Ishikawa (cell line): ENCODE data around the gene SCNN1B.

Source experiments
- CEBPB ChIP-seq: IDR thresholded peaks from 2 replicates; pipeline ENCODE4 v1.6.1; 2012
- CREB1 ChIP-seq: IDR thresholded peaks from 2 replicates; pipeline ENCODE4 v1.6.1; 2012; ENCODE audit warnings: low read depth
- EGR1 ChIP-seq: IDR thresholded peaks from 2 replicates; pipeline ENCODE4 v1.6.1; 2012
- EP300 ChIP-seq: IDR thresholded peaks from 2 replicates; pipeline ENCODE4 v1.6.1; 2012; ENCODE audit warnings: borderline replicate concordance
- FOXM1 ChIP-seq: IDR thresholded peaks from 2 replicates; pipeline ENCODE4 v1.6.1; 2012; ENCODE audit warnings: low read depth, borderline replicate concordance
- NFIC ChIP-seq: IDR thresholded peaks from 2 replicates; pipeline ENCODE4 v1.6.1; 2012
- RAD21 ChIP-seq: IDR thresholded peaks from 2 replicates; pipeline ENCODE4 v1.6.1; 2012; ENCODE audit warnings: low read depth
- TAF1 ChIP-seq: IDR thresholded peaks from 2 replicates; pipeline ENCODE4 v1.6.1; 2012; ENCODE audit warnings: low read depth, mild to moderate bottlenecking
- TCF12 ChIP-seq: IDR thresholded peaks from 2 replicates; pipeline ENCODE4 v1.6.1; 2012; ENCODE audit warnings: low read depth
- TEAD4 ChIP-seq: IDR thresholded peaks from 2 replicates; pipeline ENCODE4 v1.6.1; 2012
- YY1 ChIP-seq: IDR thresholded peaks from 2 replicates; pipeline ENCODE4 v1.6.1; 2012; ENCODE audit warnings: low read depth
- ZBTB7A ChIP-seq: IDR thresholded peaks from 2 replicates; pipeline ENCODE4 v1.6.1; 2012; ENCODE audit warnings: low read depth
- TF ChIP-seq, protein P1 (sequence below): IDR thresholded peaks from 2 replicates; pipeline ENCODE4 v1.6.1; 2012
- TF ChIP-seq, protein P2 (sequence below): IDR thresholded peaks from 2 replicates; pipeline ENCODE4 v1.6.1; 2012; ENCODE audit warnings: low read depth, mild to moderate bottlenecking
- TF ChIP-seq, protein P3 (sequence below): IDR thresholded peaks from 2 replicates; pipeline ENCODE4 v1.6.1; 2012

SCNN1B gene

DNA sequence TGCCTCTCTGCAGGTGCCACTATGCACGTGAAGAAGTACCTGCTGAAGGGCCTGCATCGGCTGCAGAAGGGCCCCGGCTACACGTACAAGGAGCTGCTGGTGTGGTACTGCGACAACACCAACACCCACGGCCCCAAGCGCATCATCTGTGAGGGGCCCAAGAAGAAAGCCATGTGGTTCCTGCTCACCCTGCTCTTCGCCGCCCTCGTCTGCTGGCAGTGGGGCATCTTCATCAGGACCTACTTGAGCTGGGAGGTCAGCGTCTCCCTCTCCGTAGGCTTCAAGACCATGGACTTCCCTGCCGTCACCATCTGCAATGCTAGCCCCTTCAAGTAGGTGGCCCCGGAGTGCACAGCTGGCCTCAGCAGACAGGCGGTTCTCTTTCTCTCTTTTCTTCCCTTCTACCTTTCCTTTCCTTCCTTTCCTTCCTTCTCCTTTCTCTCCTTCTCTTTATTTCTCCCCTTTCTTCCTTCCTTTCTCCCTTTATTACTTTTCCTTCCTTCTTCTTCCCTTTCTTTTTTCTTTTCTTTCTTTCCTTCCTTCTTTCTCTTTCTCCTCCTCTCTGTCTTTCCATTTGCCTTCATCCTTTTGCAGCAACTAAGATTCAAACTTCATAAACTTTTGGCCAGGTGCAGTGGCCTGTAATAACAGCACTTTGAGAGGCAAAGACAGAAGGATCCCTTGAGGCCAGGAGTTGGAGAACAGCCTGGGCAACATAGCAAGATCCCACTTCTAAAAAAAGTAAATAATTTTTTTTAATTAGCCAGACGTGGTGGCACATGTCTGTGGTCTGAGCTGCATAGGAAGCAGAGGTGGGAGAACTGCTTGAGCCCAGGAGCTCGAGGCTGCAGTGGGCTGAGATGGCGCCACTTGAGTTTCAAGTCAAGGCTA, 46.7 kb downstream of the SCNN1B start:
- TF ChIP-seq CEBPB: no peak
- TF ChIP-seq, protein P1, sequence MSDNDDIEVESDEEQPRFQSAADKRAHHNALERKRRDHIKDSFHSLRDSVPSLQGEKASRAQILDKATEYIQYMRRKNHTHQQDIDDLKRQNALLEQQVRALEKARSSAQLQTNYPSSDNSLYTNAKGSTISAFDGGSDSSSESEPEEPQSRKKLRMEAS: no peak
- TF ChIP-seq, protein P2, sequence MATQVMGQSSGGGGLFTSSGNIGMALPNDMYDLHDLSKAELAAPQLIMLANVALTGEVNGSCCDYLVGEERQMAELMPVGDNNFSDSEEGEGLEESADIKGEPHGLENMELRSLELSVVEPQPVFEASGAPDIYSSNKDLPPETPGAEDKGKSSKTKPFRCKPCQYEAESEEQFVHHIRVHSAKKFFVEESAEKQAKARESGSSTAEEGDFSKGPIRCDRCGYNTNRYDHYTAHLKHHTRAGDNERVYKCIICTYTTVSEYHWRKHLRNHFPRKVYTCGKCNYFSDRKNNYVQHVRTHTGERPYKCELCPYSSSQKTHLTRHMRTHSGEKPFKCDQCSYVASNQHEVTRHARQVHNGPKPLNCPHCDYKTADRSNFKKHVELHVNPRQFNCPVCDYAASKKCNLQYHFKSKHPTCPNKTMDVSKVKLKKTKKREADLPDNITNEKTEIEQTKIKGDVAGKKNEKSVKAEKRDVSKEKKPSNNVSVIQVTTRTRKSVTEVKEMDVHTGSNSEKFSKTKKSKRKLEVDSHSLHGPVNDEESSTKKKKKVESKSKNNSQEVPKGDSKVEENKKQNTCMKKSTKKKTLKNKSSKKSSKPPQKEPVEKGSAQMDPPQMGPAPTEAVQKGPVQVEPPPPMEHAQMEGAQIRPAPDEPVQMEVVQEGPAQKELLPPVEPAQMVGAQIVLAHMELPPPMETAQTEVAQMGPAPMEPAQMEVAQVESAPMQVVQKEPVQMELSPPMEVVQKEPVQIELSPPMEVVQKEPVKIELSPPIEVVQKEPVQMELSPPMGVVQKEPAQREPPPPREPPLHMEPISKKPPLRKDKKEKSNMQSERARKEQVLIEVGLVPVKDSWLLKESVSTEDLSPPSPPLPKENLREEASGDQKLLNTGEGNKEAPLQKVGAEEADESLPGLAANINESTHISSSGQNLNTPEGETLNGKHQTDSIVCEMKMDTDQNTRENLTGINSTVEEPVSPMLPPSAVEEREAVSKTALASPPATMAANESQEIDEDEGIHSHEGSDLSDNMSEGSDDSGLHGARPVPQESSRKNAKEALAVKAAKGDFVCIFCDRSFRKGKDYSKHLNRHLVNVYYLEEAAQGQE: no peak
- no peak for TF ChIP-seq TAF1
- no peak for TF ChIP-seq TCF12
- peak; percentile 21; the same call in 1 of the 2 replicates for TF ChIP-seq RAD21

DNA sequence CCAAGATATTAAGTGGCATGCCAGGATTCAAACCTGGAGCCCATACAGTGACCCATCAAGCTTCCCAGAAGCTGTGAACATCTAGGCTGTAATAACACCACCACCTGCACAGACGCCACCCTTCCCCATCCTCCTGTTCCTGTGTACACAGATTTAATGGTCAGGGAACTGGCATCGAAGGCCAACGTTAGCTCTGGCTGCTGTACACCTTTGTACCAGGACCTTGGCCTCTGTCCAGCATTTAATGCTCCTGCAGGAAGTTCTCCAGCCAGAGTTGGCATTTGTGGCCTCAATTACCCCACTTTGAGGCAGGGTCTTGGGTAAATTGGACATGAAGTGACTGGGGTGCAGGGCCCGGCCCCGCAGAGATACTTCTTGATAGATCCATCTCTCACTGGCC, 49.3 kb downstream of the SCNN1B start:
- TF ChIP-seq RAD21: no peak
- TF ChIP-seq, protein P2: peak; percentile 33; the same call in 1 of the 2 replicates

DNA sequence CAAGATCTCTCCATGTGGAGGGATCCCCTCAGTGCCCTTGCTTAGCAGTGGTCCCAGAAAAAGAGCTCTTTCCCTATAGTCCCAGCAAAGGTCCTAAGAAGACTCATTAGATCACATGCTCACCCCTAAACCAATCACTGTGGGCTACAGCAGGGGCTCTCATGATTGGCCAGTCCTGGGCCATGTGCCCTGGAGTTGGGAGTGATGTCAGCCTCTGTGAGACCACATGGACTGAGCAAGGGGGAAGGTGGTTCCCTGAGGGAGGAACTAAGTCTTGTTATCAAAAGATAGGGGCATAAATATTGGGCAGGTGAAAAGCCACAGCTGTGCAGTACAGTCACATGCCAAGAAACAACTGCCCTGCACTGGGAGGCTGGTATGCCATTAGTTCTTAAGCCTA, 51.3 kb downstream of the SCNN1B start:
- TF ChIP-seq, protein P3, sequence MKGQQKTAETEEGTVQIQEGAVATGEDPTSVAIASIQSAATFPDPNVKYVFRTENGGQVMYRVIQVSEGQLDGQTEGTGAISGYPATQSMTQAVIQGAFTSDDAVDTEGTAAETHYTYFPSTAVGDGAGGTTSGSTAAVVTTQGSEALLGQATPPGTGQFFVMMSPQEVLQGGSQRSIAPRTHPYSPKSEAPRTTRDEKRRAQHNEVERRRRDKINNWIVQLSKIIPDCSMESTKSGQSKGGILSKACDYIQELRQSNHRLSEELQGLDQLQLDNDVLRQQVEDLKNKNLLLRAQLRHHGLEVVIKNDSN: peak; percentile 63; the same call in 1 of the 2 replicates
- no peak for TF ChIP-seq EGR1

DNA sequence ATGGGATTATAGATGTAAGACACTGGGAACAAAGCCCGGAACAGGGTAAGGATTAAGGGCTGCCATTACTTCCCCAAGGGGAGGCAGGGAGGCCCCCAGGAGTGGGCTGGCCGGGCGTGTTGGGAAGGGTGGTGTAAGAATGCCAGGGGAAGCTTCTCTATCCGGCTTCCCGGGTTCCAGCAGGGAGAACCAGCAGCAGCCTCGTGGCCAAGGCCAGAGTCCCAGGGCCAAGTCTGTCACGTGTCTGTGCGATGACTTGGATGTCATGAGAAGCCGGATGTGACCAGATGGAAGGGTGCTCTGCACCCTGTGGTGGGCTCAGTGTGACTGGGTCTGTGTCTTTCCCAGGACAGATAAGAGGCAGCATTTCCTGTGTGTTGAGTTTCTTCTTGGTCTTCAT, 52.1 kb downstream of the SCNN1B start:
- TF ChIP-seq RAD21 (no peak), ZBTB7A (no peak), TAF1 (no peak)

DNA sequence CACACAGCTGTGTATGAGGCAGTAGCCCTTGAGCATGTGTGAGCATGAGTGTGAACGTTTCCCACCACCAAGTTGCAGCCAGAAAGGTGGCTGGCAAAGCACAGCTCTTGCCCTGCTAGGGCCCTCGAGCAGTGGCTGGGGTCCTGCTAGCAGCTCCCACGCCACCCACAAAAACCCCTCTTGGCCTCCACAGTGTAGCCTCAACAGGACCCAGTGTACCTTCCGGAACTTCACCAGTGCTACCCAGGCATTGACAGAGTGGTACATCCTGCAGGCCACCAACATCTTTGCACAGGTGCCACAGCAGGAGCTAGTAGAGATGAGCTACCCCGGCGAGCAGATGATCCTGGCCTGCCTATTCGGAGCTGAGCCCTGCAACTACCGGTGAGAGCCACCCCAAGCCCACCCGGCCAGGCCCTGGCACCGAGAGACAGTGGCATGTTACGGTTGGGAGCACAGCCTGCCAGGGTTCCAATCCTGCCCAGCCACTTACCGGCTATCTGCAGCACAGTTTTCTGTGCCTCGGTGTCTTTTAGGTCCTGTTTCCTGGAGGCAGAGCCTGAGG, 53.1 kb downstream of the SCNN1B start:
- TF ChIP-seq, protein P3: no peak
- TF ChIP-seq, protein P1: no peak
- TF ChIP-seq EGR1 (no peak), RAD21 (no peak), CEBPB (no peak), CREB1 (no peak), FOXM1 (no peak)

DNA sequence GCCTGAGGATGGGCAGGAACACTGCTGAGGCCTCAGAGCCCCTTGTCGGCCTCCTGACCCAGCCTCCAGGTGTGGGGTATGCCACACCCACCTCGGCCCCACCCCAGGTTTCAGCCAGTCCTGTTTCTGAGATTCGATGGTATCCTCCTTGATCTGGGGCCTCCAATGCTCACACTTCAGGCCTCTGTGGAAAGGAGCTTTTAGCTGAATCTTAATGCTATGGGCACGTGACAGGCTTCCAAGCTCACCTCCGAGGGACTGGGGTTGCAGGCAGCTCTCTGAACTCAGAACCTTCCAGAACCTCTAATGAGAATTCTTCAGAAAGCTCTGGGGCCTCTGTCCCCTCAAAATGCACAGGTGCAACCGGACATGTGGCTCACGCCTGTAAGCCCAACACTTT, 54.8 kb downstream of the SCNN1B start:
- TF ChIP-seq CEBPB (no peak), YY1 (no peak)

DNA sequence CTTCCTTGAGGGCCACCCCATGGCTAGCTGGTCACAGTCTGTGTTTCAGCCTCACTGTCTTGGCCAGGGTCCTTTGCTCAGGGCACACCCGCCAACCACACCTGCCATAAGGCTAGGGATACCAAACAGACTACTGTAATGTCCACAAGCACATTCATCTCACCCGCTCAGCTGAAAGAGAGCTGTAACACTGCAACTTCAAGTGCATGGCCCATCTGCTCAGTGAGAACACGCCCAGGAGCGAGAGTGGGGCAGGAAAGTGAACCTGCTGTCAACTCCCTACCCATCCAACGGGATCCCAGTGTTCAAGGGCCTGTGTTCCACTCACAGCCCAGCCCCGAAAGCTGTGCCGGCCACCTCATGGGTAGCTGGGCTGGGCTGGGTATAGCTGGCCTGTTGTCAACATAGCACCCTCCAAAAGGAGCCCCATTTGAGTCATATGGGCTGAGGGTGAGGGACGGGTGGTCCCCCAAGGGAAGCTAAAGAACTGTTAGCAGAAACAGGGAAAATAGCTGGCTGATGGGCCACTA, 55.7 kb downstream of the SCNN1B start:
- TF ChIP-seq TAF1 (no peak), EGR1 (no peak), TCF12 (no peak), ZBTB7A (no peak), CREB1 (no peak), NFIC (no peak), FOXM1 (no peak), RAD21 (no peak), TEAD4 (no peak), CEBPB (no peak), EP300 (no peak)
- TF ChIP-seq, protein P3: no peak
- TF ChIP-seq, protein P1: no peak
- TF ChIP-seq, protein P2: no peak
